Sigmoid colon (tissue), 7 donors: ENCODE measurements around the gene STPG3. TPM values are rescaled to one million over a fixed set of nuclear protein-coding genes. Genes with fewer than 3 reads are reported as not detected.
A peak's percentile ranks its signal among the peaks of the same experiment; 100 is the strongest.

Experiments used
- DNase-seq: peaks from one replicate; pipeline ENCODE4 v3.0.0-alpha.2; 2019
- H3K27ac ChIP-seq, 4 donors: fragments of 200-600 bp; sonication (generic); one replicate each; pipeline ENCODE4 v1.5.1; 2016 to 2019; ENCODE audit warnings: mild to moderate bottlenecking in 1 of 4
- H3K27me3 ChIP-seq, 3 donors: fragments of 200-600 bp; sonication (generic); one replicate each; pipeline ENCODE4 v1.5.1; 2019; ENCODE audit warnings: mild to moderate bottlenecking in 1 of 3
- H3K36me3 ChIP-seq, 4 donors: fragments of 200-600 bp; sonication (generic); one replicate each; pipeline ENCODE4 v1.5.1; 2016 to 2019
- H3K4me1 ChIP-seq, 4 donors: fragments of 200-600 bp; sonication (generic); one replicate each; pipeline ENCODE4 v1.5.1; 2017 to 2019
- H3K4me3 ChIP-seq, 4 donors: fragments of 200-600 bp; sonication (generic); one replicate each; pipeline ENCODE4 v1.5.1; 2017 to 2019; ENCODE audit warnings: mild to moderate bottlenecking in 2 of 4, moderate library complexity in 1 of 4
- H3K9me3 ChIP-seq, 4 donors: fragments of 200-600 bp in 3 of 4; sonication (generic) in 3 of 4; one replicate each; pipeline versions ENCODE4 v1.5.1 to v1.6.1; 2013 to 2019
- EP300 ChIP-seq, 4 donors: sonication (generic); formaldehyde crosslinking; IDR thresholded peaks; one replicate each; pipeline ENCODE4 v1.6.1; 2017; ENCODE audit warnings: antibody characterized with exemption in 4 of 4
- POLR2A ChIP-seq, 2 donors: fragments of 450-650 bp; IDR thresholded peaks; one replicate each; pipeline ENCODE4 v1.6.1; 2016; ENCODE audit warnings: antibody characterized with exemption in 2 of 2, mild to moderate bottlenecking in 2 of 2, moderate library complexity in 2 of 2
- POLR2AphosphoS5 ChIP-seq, 4 donors: sonication (generic); formaldehyde crosslinking; IDR thresholded peaks; one replicate each; pipeline ENCODE4 v1.6.1; 2017; ENCODE audit warnings: antibody characterized with exemption in 4 of 4
- WGBS, 2 donors: extraction: QIAGEN DNeasy Blood & Tissue Kit; methylation state at CpG; one replicate each; pipeline ENCODE4 v1.1.7; 2013; 5-methylcytosine and 5-hydroxymethylcytosine counted together
- intact Hi-C: fragments of 100-400 bp; cut with DNase I; formaldehyde crosslinking; loops from one replicate; pipeline ENCODE4 v1.15.1; 2023
- polyA plus RNA-seq, 3 donors: library from polyadenylated mRNA; stranded (reverse); fragments of 200-250 nt; gene quantifications; one replicate each; pipeline ENCODE4 v1.2.3, GENCODE V29; 2013
- total RNA-seq, 4 donors: library from RNA; depleted of rRNA; stranded (reverse); fragments of >200 nt; gene quantifications; one replicate each; pipeline ENCODE4 v1.1.0, GENCODE V29; 2016
- TF ChIP-seq, protein P1 (sequence below), 4 experiments: fragments of 450-650 bp in 3 of 4; fragments of 200-600 bp in 1 of 4; IDR thresholded peaks; one replicate each; pipeline ENCODE4 v1.5.1; 2016 to 2019; ENCODE audit warnings: antibody characterized with exemption in 4 of 4, mild to moderate bottlenecking in 3 of 4, moderate library complexity in 2 of 4
- donor health status: healthy with polysubstance abuse.
- donor health status: Bipolar disorder and iron deficiency.
- donor health status: healthy.

STPG3 gene
- total and polyA plus RNA-seq, 7 donors, result not detected

DNA sequence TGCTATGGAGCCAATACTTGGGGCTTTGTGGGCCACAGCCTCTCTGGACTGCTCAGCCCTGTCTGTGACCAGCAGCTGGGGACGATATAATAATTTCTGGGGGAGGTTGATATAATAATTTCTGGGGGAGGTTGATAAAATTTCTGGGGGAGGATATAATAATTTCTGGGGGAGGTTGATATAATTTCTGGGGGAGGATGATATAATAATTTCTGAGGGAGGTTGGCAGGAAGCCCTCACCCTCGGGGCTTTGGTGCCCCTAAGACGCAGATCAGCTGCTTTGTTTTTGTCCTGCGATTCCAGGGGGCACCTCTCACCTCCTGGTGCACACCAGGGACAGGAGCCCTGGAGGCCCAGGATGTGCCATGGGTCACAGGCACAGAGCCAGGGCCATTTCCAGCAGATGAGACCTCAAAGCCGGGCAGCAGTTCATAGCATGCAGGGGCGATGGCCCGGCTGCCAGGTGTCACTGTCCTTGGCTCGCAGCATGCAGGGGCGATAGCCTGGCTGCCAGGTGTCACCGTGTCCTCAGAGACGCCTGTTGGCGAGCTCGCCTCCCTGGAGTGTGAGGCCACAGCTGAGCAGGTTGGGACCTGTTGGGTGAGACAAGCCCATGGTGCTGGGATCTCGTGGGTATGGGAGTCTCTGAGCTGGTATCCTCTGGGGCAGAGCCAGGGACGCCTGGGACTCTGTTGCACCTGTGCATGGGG lies 22.7 kb downstream of the STPG3 start:
- peaks cover 17 to 36% (median 26%) of the 10 kb centered on the region in 4 donors for H3K36me3 ChIP-seq
- H3K9me3 ChIP-seq, result no peaks in the 10 kb centered on the region
- H3K27ac ChIP-seq, result no peak overlapping the region
- no peak overlapping the region for H3K4me3 ChIP-seq
- H3K27me3 ChIP-seq, result peaks cover 10 to 46% (median 26%) of the 10 kb centered on the region in 3 donors
- intact Hi-C loops, result no loop called here
- TF ChIP-seq POLR2AphosphoS5 (IDR thresholded peaks at IDR 0.05), result no peak
- TF ChIP-seq EP300 (IDR thresholded peaks at IDR 0.05), result no peak
- TF ChIP-seq, protein P1, sequence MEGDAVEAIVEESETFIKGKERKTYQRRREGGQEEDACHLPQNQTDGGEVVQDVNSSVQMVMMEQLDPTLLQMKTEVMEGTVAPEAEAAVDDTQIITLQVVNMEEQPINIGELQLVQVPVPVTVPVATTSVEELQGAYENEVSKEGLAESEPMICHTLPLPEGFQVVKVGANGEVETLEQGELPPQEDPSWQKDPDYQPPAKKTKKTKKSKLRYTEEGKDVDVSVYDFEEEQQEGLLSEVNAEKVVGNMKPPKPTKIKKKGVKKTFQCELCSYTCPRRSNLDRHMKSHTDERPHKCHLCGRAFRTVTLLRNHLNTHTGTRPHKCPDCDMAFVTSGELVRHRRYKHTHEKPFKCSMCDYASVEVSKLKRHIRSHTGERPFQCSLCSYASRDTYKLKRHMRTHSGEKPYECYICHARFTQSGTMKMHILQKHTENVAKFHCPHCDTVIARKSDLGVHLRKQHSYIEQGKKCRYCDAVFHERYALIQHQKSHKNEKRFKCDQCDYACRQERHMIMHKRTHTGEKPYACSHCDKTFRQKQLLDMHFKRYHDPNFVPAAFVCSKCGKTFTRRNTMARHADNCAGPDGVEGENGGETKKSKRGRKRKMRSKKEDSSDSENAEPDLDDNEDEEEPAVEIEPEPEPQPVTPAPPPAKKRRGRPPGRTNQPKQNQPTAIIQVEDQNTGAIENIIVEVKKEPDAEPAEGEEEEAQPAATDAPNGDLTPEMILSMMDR (IDR thresholded peaks at IDR 0.05), result no peak
- no peak for TF ChIP-seq POLR2A (IDR thresholded peaks at IDR 0.05)
- no peak for DNase-seq
- 66 to 67% methylated on average over 15 of the region's 15 CpGs for WGBS, 2 donors
- H3K4me1 ChIP-seq, result peaks cover 0 to 34% (median 27%) of the 10 kb centered on the region in 4 donors

DNA sequence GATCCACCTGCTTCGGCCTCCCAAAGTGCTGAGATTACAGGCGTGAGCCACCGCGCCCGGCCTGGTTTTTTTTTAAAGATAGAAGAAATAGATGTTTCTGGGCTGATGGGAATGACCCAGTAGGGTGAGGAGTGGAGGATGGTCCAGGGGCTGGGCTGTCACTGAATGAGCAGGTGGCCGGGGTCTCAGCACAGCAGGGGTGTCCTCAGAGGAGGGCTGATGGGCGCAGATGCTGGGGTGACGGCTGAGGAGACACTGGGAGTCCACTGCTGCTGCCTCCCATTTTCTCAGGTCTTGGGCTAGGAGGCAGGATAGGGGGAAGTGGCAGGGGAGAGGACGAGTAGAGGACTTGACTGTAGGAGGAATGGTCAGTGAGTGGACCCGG lies 24.1 kb downstream of the STPG3 start:
- 83 to 87% methylated on average over 10 of the region's 10 CpGs for WGBS, 2 donors
- Histone ChIP-seq H3K4me3 (no peak overlapping the region), H3K27ac (no peak overlapping the region), H3K27me3 (peaks cover 10 to 60% (median 39%) of the 10 kb centered on the region in 3 donors), H3K9me3 (no peaks in the 10 kb centered on the region), H3K4me1 (peaks cover 0 to 23% (median 18%) of the 10 kb centered on the region in 4 donors), H3K36me3 (peaks cover 17 to 43% (median 26%) of the 10 kb centered on the region in 4 donors)
- intact Hi-C loops, result no loop called here
- DNase-seq, result no peak
- TF ChIP-seq EP300 (IDR thresholded peaks at IDR 0.05) (no peak), POLR2AphosphoS5 (IDR thresholded peaks at IDR 0.05) (no peak), POLR2A (IDR thresholded peaks at IDR 0.05) (no peak)
- TF ChIP-seq, protein P1 (IDR thresholded peaks at IDR 0.05), result no peak

DNA sequence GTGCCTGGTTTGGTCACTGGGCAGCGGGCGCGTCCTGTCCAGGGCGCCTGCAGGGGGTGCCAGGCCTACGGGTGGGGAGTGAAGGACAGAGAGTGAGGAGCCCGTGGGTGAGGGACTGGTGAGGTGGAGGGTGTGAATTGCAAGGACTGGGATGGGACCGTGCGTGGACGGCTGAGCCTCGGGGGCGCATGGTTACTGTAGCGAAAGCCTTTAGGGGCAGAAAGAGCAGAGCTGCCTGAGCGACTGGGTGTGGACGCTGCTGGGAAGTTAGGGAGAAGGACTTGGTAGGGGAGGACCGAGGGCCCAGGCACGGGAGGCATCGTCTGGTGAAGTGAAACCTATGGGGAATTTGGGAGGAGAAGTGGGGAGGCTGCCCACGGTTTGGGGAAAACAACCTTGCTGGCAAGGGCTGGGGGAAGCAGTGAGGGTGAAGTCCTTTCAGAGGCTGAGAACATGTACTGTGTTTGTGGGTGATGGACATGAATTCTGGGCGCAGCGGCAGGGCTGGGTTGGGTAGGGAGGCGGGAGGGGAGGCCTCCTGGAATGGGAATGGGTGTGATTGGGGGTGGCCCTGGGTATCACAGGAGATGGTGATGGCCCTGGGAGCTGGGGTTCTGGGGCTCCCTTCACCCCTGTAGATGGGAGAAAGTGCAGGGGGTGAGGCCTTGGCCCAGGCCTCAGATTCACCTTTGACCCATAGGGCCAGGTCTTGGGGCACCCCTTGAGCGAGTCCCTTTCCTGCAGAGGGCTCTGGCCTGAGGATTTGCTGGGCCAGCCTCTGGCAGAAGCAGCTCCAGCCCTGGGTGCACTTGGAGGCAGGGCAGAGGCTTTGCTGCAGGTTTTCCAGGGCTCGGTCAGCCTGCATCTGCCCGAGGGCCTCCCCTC lies 24.7 kb downstream of the STPG3 start:
- WGBS, 2 donors, result 80 to 85% methylated on average over 24 of the region's 24 CpGs
- H3K27me3 ChIP-seq, result peaks cover 16 to 66% (median 45%) of the 10 kb centered on the region in 3 donors
- no peaks in the 10 kb centered on the region for H3K9me3 ChIP-seq
- peaks cover 17 to 39% (median 24%) of the 10 kb centered on the region in 4 donors for H3K36me3 ChIP-seq
- H3K4me1 ChIP-seq, result peaks cover 0 to 29% (median 21%) of the 10 kb centered on the region in 4 donors
- intact Hi-C loops, result no loop called here
- TF ChIP-seq EP300 (IDR thresholded peaks at IDR 0.05), result no peak
- H3K27ac ChIP-seq, result peak overlapping the region in 2 of 4 donors; percentile 72 to 81
- no peak overlapping the region for H3K4me3 ChIP-seq
- DNase-seq, result peak; percentile 65

DNA sequence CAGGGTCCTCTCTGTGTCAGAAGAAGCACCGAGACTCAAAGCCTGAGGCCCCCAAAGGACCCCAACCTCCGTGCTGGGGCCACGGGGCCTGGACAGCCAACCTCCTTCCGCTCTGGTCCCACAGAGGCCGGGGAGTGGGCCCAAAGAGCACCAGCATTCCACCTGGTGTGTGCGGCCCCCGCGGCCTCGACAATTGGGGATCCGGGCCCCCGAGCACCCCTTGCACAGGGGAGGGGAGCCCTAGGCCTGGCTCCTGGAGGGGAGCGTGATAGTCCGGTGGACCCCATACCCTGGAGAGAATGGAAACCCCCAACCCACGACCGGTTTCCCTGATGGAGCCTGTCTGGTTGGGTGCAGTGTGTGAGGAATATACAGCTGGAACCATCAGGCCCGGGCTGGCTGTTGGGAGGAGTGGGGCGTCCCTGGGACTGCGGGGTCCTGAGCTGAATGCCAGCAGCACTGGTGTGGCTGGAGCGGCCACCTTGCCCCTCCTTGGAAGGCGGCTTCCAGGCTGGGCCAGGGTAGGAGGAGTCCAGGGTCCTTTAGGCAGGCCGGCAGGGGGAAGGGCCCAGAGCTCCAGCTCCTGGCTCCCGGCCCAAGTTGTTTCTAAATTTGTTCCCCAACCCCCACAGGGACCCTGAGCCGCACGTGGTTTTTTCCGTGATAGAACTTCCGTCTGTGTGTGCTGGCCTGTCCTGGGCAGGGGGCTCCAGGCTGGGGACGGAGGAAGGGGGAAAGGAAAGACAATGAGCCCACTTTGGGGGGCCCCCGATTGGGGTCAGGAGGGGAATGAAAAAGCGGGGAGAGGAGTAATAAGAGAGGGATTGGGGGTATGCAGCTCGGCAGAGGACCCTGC lies 25.6 kb downstream of the STPG3 start:
- Histone ChIP-seq H3K27ac (peak overlapping the region; percentile 72 to 81 (median 74)), H3K4me3 (peak overlapping the region; percentile 27 to 49 (median 38)), H3K27me3 (peaks cover 19 to 75% (median 52%) of the 10 kb centered on the region in 3 donors), H3K4me1 (peaks cover 0 to 35% (median 24%) of the 10 kb centered on the region in 4 donors), H3K36me3 (peaks cover 17 to 31% (median 17%) of the 10 kb centered on the region in 4 donors), H3K9me3 (no peaks in the 10 kb centered on the region)
- DNase-seq, result peak; percentile 91
- TF ChIP-seq POLR2AphosphoS5 (IDR thresholded peaks at IDR 0.05), result no peak
- intact Hi-C loops, result no loop called here
- WGBS, 2 donors, result 37 to 43% methylated on average over 30 of the region's 30 CpGs

DNA sequence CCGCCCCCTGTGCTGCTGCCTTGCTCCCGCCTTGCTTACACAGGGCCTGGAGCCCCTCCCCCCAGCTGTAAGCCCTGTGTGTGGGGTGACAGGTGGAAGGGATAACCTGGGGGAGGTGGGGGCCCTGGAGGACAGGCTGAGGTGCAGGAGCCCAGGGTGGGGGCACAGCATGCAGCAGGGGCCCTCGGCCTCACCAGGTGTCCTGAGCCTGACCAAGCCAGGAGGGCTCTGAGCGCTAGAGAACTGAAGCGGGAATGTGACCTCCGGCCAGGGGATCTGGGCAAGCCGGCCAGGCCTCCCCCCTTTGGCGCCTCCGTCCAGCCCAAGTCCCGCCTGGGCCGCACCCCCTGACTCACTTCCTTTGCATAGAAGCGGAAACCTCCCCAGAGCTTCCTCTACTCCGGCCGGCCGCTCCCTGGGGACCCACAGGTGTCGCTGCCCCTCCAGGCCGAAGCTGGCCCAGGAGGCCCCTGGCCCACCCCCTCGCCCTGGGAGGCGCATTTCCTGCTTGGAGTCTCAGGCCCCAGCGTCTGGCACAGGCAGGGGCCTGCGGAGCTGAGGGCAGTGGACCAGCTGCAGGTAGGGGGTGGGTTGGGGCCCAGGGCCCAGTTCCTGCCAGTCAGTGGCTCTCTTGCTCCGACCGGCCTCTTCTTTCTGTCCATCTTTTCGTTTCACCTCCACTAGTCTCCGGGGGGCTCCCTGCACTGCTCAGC lies 26.4 kb downstream of the STPG3 start, which contains the start of gene TOR4A:
Gene TOR4A, plus strand, starts transcription at position 398 of the 713 bp plus-strand sequence. CDS start 964 bp downstream, outside the sequence.
- peak; percentile 91 for DNase-seq
- Histone ChIP-seq H3K27ac (peak within 1 kb of the TSS; percentile 72 to 81 (median 74)), H3K36me3 (peaks cover 10 to 23% (median 10%) of the 10 kb centered on the region in 4 donors), H3K4me3 (peak within 1 kb of the TSS; percentile 27 to 49 (median 38)), H3K27me3 (peaks cover 19 to 82% (median 60%) of the 10 kb centered on the region in 3 donors), H3K9me3 (no peaks in the 10 kb centered on the region), H3K4me1 (peaks cover 0 to 35% (median 24%) of the 10 kb centered on the region in 4 donors)
- intact Hi-C loops, result no loop called here
- TF ChIP-seq POLR2A (IDR thresholded peaks at IDR 0.05) (peak in 1 of 2 donors; percentile 60), EP300 (IDR thresholded peaks at IDR 0.05) (no peak), POLR2AphosphoS5 (IDR thresholded peaks at IDR 0.05) (peak in 3 of 4 donors; percentile 54 to 59 (median 57))
- TF ChIP-seq, protein P1 (IDR thresholded peaks at IDR 0.05), result no peak
- WGBS, 2 donors, result 2 to 6% methylated on average over 25 of the region's 25 CpGs
